ENCODE data around the gene MYADM.
A peak's percentile ranks its signal among the peaks of the same experiment; 100 is the strongest.
"Not testable (repeated sequence)": the region's sequence is repeated elsewhere in the genome, so short reads cannot be mapped to it uniquely, and the experiment has no call there.

Gene MYADM

GRCh38 chr19:53867225-53868090 is at the start of gene MYADM:
Gene MYADM (plus strand): TSS chr19:53867883. CDS start chr19:53873530, 5,647 bp downstream.
- peak; percentile 52 for DNase-seq

- DNase-seq = no peak
Observed at GRCh38 chr19:53818756-53819155, 48.9 kb upstream of the MYADM start.

GRCh38 chr19:53819861-53820260 is 47.8 kb upstream of the MYADM start:
- DNase-seq = no peak

- DNase-seq = no peak
Observed at GRCh38 chr19:53823380-53824120, 44.1 kb upstream of the MYADM start.

- DNase-seq = no peak
Observed at GRCh38 chr19:53824134-53824611, 43.5 kb upstream of the MYADM start, which contains the start of gene NLRP12. Gene NLRP12 (minus strand): TSS chr19:53824314. CDS start chr19:53824174, 140 bp downstream.

- DNase-seq = no peak
Observed at GRCh38 chr19:53826876-53827275, 40.8 kb upstream of the MYADM start.

- DNase-seq = no peak
Observed at GRCh38 chr19:53828531-53828930, 39.2 kb upstream of the MYADM start.

GRCh38 chr19:53832861-53833260 is 34.8 kb upstream of the MYADM start:
- DNase-seq = not testable (repeated sequence)

GRCh38 chr19:53838446-53838845 is 29.2 kb upstream of the MYADM start:
- not testable (repeated sequence) for DNase-seq

GRCh38 chr19:53840241-53840640 is 27.4 kb upstream of the MYADM start:
- not testable (repeated sequence) for DNase-seq

GRCh38 chr19:53840914-53841313 is 26.8 kb upstream of the MYADM start:
- not testable (repeated sequence) for DNase-seq

GRCh38 chr19:53844849-53845246 is 22.8 kb upstream of the MYADM start:
- no peak for DNase-seq

- DNase-seq = no peak
Observed at GRCh38 chr19:53847555-53847954, 20.1 kb upstream of the MYADM start.

- DNase-seq = no peak
Observed at GRCh38 chr19:53849237-53849676, 18.4 kb upstream of the MYADM start.

- DNase-seq = no peak
Observed at GRCh38 chr19:53853707-53854106, 14.0 kb upstream of the MYADM start.

- no peak for DNase-seq
Observed at GRCh38 chr19:53864308-53864836, 3.3 kb upstream of the MYADM start.

- no peak for DNase-seq
Observed at GRCh38 chr19:53865523-53865917, 2.2 kb upstream of the MYADM start.

- no peak for DNase-seq
Observed at GRCh38 chr19:53865918-53866864, 1.5 kb upstream of the MYADM start.

GRCh38 chr19:53866865-53867224 is 838 bp upstream of the MYADM start:
- DNase-seq = no peak

GRCh38 chr19:53868091-53868891 is 608 bp downstream of the MYADM start:
- DNase-seq = no peak
